K562 (cell line): ENCODE measurements around the gene PXDC1. TPM values are rescaled to one million over a fixed set of nuclear protein-coding genes. Genes with fewer than 3 reads are reported as not detected.

Experiments
- ATAC-seq: fragments of 200-7000 bp; cut with Tn5 transposase; 3 replicates; pipeline ENCODE4 v1.9.1; 2020; ENCODE audit warnings: moderate library complexity
- BruUV-seq: library from RNA; stranded (reverse); fragments of 400-500 nt; replicated peaks from 2 replicates; lab custom pipeline; 2021; lab: Mats Ljungman, UMichigan
- CTCF ChIA-PET: fragments of 300-600 bp; formaldehyde crosslinking; extraction: SDS; loops from one replicate; lab custom pipeline; 2021; ENCODE audit warnings: low intra/inter-chr PET ratio; lab: Yijun Ruan, JAX
- POLR2A ChIA-PET: fragments of 300-600, 350-650 bp; sonication (Branson Sonifier 250); formaldehyde crosslinking; extraction: SDS; loops from one replicate; lab custom pipeline; 2021; ENCODE audit warnings: antibody characterized with exemption, inconsistent platforms; lab: Yijun Ruan, JAX
- DNase-seq, 4 experiments: peaks; one replicate each; pipeline versions ENCODE4 v3.0.0 to v3.0.0-alpha.2; 2011 to 2018; ENCODE audit warnings: low spot score in 3 of 4, mixed read lengths in 3 of 4; ENCODE audit errors: extremely low read depth in 1 of 4
- FAIRE-seq: peaks from 2 replicates; lab custom pipeline; 2011; peaks lifted over from hg19 to GRCh38; lab: Jason Lieb, UNC
- H2AFZ ChIP-seq: 2 replicates; pipeline ENCODE4 v1.6.0; 2011; ENCODE audit warnings: low read depth, low read length, control low read depth, inconsistent platforms
- H3K27ac ChIP-seq: fragments of 200-600 bp; 3 replicates; pipeline ENCODE4 v1.8.0; 2011; ENCODE audit warnings: low read depth, mild to moderate bottlenecking, control low read depth, inconsistent platforms, low read length, moderate library complexity, mixed read lengths; ENCODE audit errors: extremely low read depth
- H3K27me3 ChIP-seq, 2 experiments: fragments of 300-600 bp in 1 of 2; 2 replicates in 1 of 2; 3 replicates in 1 of 2; pipeline versions ENCODE4 v1.6.0 to v1.8.0; 2011; ENCODE audit warnings: inconsistent platforms in 2 of 2, low read length in 2 of 2, mild to moderate bottlenecking in 1 of 2, mixed read lengths in 1 of 2, moderate library complexity in 1 of 2; ENCODE audit not compliant: control insufficient read depth in 2 of 2, insufficient read depth in 2 of 2
- H3K36me3 ChIP-seq: fragments of 300-600 bp; 3 replicates; pipeline ENCODE4 v1.8.0; 2011; ENCODE audit warnings: mild to moderate bottlenecking, low read length, inconsistent platforms; ENCODE audit not compliant: control insufficient read depth, insufficient read depth
- H3K4me1 ChIP-seq, 2 experiments: fragments of 200-600 bp in 1 of 2; replicated peaks in 1 of 2; 2 replicates in 1 of 2; 3 replicates in 1 of 2; pipeline versions ENCODE4 v1.5.1 to v1.8.0; 2011; ENCODE audit warnings: inconsistent platforms in 2 of 2, low read length in 2 of 2, mild to moderate bottlenecking in 1 of 2, mixed read lengths in 1 of 2, moderate library complexity in 1 of 2; ENCODE audit not compliant: control insufficient read depth in 2 of 2, insufficient read depth in 2 of 2
- H3K4me2 ChIP-seq: 2 replicates; pipeline ENCODE4 v1.6.1; 2011; ENCODE audit warnings: low read length, control low read depth, inconsistent platforms, mixed read lengths; ENCODE audit not compliant: insufficient read depth
- H3K4me3 ChIP-seq: fragments of 200-600 bp; sonication (generic), shearing (Covaris generic); 2 replicates; pipeline ENCODE4 v1.5.1; 2016; ENCODE audit warnings: control low read depth, inconsistent platforms
- H3K79me2 ChIP-seq: fragments of 200-600 bp; 3 replicates; pipeline ENCODE4 v1.8.0; 2011; ENCODE audit warnings: low read length, inconsistent platforms; ENCODE audit not compliant: control insufficient read depth, insufficient read depth
- H3K9ac ChIP-seq, 2 experiments: 2 replicates each; pipeline versions ENCODE4 v1.6.0 to v1.6.1; 2011; ENCODE audit warnings: low read depth in 2 of 2, low read length in 2 of 2, control low read depth in 1 of 2, inconsistent platforms in 1 of 2, mild to moderate bottlenecking in 1 of 2, mixed read lengths in 1 of 2; ENCODE audit not compliant: insufficient read depth in 1 of 2
- H3K9me1 ChIP-seq: one replicate; pipeline ENCODE4 v1.6.0; 2011; ENCODE audit warnings: inconsistent platforms, mild to moderate bottlenecking, low read length, moderate library complexity; ENCODE audit not compliant: control insufficient read depth, insufficient read depth
- H3K9me3 ChIP-seq: replicated peaks from 2 replicates; pipeline ENCODE4 v1.5.1; 2011; ENCODE audit warnings: low read depth, low read length, inconsistent platforms; ENCODE audit not compliant: control insufficient read depth, insufficient read depth
- H4K20me1 ChIP-seq: replicated peaks from 2 replicates; pipeline ENCODE4 v1.6.1; 2011; ENCODE audit warnings: low read length, inconsistent platforms, mixed read lengths; ENCODE audit not compliant: control insufficient read depth, insufficient read depth
- FOXP4 ChIP-seq: sonication (generic); formaldehyde crosslinking; IDR thresholded peaks from 2 replicates; pipeline ENCODE4 v1.8.0; 2022; ENCODE audit warnings: mild to moderate bottlenecking, missing genetic modification reagents, borderline replicate concordance
- NKRF ChIP-seq: fragments of 450-650 bp; IDR thresholded peaks from 2 replicates; pipeline ENCODE4 v1.6.1; 2016; ENCODE audit warnings: borderline replicate concordance
- NONO ChIP-seq, 2 experiments: fragments of 200-400 bp in 1 of 2; fragments of 450-650 bp in 1 of 2; formaldehyde crosslinking in 1 of 2; IDR thresholded peaks; 2 replicates each; pipeline ENCODE4 v1.6.1; 2017; ENCODE audit warnings: low read depth in 2 of 2, mild to moderate bottlenecking in 2 of 2, moderate library complexity in 2 of 2, low read length in 1 of 2
- ZBTB26 ChIP-seq: fragments of 450-650 bp; formaldehyde crosslinking; IDR thresholded peaks from 2 replicates; pipeline ENCODE4 v1.4.0; 2022; ENCODE audit warnings: missing genetic modification characterization
- ZBTB9 ChIP-seq: fragments of 450-650 bp; formaldehyde crosslinking; IDR thresholded peaks from 2 replicates; pipeline ENCODE4 v1.4.0; 2020; ENCODE audit warnings: mild to moderate bottlenecking, moderate library complexity
- WGBS: fragments of 100-300 bp; shearing (Covaris generic); methylation state at CpG from one replicate; pipeline ENCODE4 v1.1.6; 2016; ENCODE audit warnings: low coverage, mixed read lengths; ENCODE audit not compliant: insufficient coverage; ENCODE audit errors: missing lambda C conversion rate; 5-methylcytosine and 5-hydroxymethylcytosine counted together
- in situ Hi-C: fragments of 300-500 bp; cut with MboI; formaldehyde crosslinking; loops from 4 replicates; pipeline ENCODE4 v1.15.0; 2018; ENCODE audit warnings: inconsistent platforms, mixed read lengths
- intact Hi-C: fragments of 100-400 bp; cut with micrococcal nuclease; formaldehyde crosslinking; loops from 2 replicates; pipeline ENCODE4 v1.14.2; 2022
- polyA plus RNA-seq, 8 experiments: library from polyadenylated mRNA; depleted of rRNA in 4 of 8; stranded (reverse) in 5 of 8; unstranded in 3 of 8; fragments of >200 nt; fragmentation: Nextera tagmentation in 2 of 8; fragmentation: Illumina TruSeq in 1 of 8; extraction: Ambion mirVana in 2 of 8; extraction: Trizol in 1 of 8; gene quantifications; 2 replicates each; pipeline versions ENCODE4 v1.2.1 to v1.2.3, GENCODE V29; 2011 to 2014; ENCODE audit warnings: inconsistent platforms in 1 of 8, missing spikeins in 1 of 8
- total RNA-seq, 7 experiments: library from RNA; depleted of rRNA in 6 of 7; stranded (reverse); fragments of >200 nt in 6 of 7; fragmentation: Illumina TruSeq in 2 of 7; extraction: Trizol in 2 of 7; gene quantifications; 2 replicates each; pipeline versions ENCODE4 v1.2.1 to v1.2.3, GENCODE V29; 2011 to 2021; ENCODE audit warnings: low replicate concordance in 1 of 7
- TF ChIP-seq, protein P1 (sequence below): sonication (generic); formaldehyde crosslinking; IDR thresholded peaks from 2 replicates; pipeline ENCODE4 v1.8.0; 2022; ENCODE audit warnings: missing genetic modification reagents, mild to moderate bottlenecking, borderline replicate concordance
- TF ChIP-seq, protein P2 (sequence below): sonication (generic); formaldehyde crosslinking; IDR thresholded peaks from 2 replicates; pipeline ENCODE4 v1.9.0; 2022; ENCODE audit warnings: mild to moderate bottlenecking, missing genetic modification reagents
- TF ChIP-seq, protein P3 (sequence below): fragments of 250-450 bp; sonication (Bioruptor Pico); IDR thresholded peaks from 2 replicates; pipeline ENCODE4 v1.6.1; 2021; ENCODE audit warnings: mild to moderate bottlenecking

PXDC1 gene
- total and polyA plus RNA-seq, 9 of the 15 experiments (the other 6 are each of a cell fraction or from before 2014, with no cell fraction given): 0.09 to 0.33 (median 0.16) TPM; not detected in 5

- H3K9me1 ChIP-seq: no peaks in the 10 kb centered on the region
- no TSS peak for BruUV-seq
- ATAC-seq: no peak
- H3K4me2 ChIP-seq: no peak overlapping the region
- no peak overlapping the region for H3K27ac ChIP-seq
- no peak overlapping the region for H2AFZ ChIP-seq
- no peaks in the 10 kb centered on the region for H3K79me2 ChIP-seq
- peaks cover 0 to 6% of the 10 kb centered on the region in 2 experiments; a peak in 1 of 5 replicates for H3K4me1 ChIP-seq
- under 1% methylated on average over 10 of the region's 10 CpGs for WGBS
- peaks cover 8% of the 10 kb centered on the region for H4K20me1 ChIP-seq
- ChIA-PET CTCF (interaction anchor here (1.5 to 3.3 kb wide), 2 partner anchors 323 to 455 kb away, joined by 4 to 53 read pairs; no protein-coding TSS in a partner anchor), POLR2A (interaction anchor here (1.1 to 1.7 kb wide), 3 partner anchors 9 to 454 kb away, joined by 3 to 4 read pairs (median 4); no protein-coding TSS in a partner anchor)
- DNase-seq: no peak
- in situ Hi-C loops (loop anchor here (5.0 kb wide), 3 partner anchors 462 to 737 kb away; partner anchors contain the start of gene NQO2), intact Hi-C loops (loop anchor here (5.0 kb wide), 6 partner anchors 207 to 737 kb away; partner anchors contain the start of genes NQO2 and SLC22A23)
- no peak for FAIRE-seq
- no peaks in the 10 kb centered on the region for H3K9me3 ChIP-seq
- no peak for TF ChIP-seq NKRF
- TF ChIP-seq, protein P1, sequence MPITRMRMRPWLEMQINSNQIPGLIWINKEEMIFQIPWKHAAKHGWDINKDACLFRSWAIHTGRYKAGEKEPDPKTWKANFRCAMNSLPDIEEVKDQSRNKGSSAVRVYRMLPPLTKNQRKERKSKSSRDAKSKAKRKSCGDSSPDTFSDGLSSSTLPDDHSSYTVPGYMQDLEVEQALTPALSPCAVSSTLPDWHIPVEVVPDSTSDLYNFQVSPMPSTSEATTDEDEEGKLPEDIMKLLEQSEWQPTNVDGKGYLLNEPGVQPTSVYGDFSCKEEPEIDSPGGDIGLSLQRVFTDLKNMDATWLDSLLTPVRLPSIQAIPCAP (CRISPR knock-in tag): no peak
- TF ChIP-seq, protein P2, sequence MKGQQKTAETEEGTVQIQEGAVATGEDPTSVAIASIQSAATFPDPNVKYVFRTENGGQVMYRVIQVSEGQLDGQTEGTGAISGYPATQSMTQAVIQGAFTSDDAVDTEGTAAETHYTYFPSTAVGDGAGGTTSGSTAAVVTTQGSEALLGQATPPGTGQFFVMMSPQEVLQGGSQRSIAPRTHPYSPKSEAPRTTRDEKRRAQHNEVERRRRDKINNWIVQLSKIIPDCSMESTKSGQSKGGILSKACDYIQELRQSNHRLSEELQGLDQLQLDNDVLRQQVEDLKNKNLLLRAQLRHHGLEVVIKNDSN: no peak
- TF ChIP-seq ZBTB9 (CRISPR knock-in tag): no peak
- TF ChIP-seq, protein P3, sequence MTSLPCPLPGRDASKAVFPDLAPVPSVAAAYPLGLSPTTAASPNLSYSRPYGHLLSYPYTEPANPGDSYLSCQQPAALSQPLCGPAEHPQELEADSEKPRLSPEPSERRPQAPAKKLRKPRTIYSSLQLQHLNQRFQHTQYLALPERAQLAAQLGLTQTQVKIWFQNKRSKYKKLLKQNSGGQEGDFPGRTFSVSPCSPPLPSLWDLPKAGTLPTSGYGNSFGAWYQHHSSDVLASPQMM (CRISPR knock-in tag): no peak
- no peak for TF ChIP-seq NONO (IDR thresholded peaks at IDR 0.05; ENCODE audit: low read depth in 2 of 2, low read length in 1 of 2)
- no peak for TF ChIP-seq FOXP4 (CRISPR knock-in tag)
- TF ChIP-seq ZBTB26 (CRISPR knock-in tag): no peak
- H3K36me3 ChIP-seq: no peaks in the 10 kb centered on the region
- H3K27me3 ChIP-seq: peaks cover 49 to 83% of the 10 kb centered on the region in 2 experiments
- no peak overlapping the region for H3K9ac ChIP-seq
- H3K4me3 ChIP-seq: no peak overlapping the region
Measured at GRCh38 chr6:3734023-3734422, 17.5 kb downstream of the PXDC1 start.
